Measurements from ENCODE around the gene MICAL3.
"Not testable (repeated sequence)": the region's sequence is repeated elsewhere in the genome, so short reads cannot be mapped to it uniquely, and the experiment has no call there.

The MICAL3 gene

DNA sequence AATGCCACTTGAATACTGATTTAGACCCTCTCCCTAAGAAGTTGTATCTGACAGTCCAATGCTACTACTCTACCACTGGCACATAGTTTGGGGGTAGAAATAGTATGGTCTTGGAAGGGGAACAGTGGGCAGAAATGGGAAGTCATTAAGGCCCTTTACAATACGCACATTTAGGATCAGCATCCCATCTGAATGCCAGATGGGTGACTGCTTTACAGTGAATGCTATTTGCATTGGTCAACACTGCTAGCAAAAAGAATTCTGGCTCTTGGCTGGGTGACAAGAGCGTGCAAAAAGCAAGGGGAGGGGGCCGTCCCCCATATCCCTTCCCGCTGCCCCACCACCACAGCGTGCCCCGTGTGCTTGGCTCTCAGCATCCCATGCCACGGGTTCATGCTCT, 145.4 kb downstream of the MICAL3 start:
- Histone ChIP-seq H3K9me3 (ENCODE audit: insufficient read depth, low read depth, low read length) (no peaks in the 10 kb centered on the region), H3K79me1 (ENCODE audit: low read length) (no peaks in the 10 kb centered on the region), H4K12ac (ENCODE audit: low read depth, low read length) (no peak overlapping the region), H4K8ac (ENCODE audit: low read depth, low read length) (no peak overlapping the region), H3K36me3 (ENCODE audit: control insufficient read depth in 1 of 2, insufficient read depth in 2 of 2, low read length in 2 of 2) (peaks cover 16 to 28% of the 10 kb centered on the region in 2 experiments), H3K4ac (ENCODE audit: low read depth, low read length) (no peak overlapping the region), H2BK120ac (ENCODE audit: insufficient read depth, low read length, poor library complexity) (no peak overlapping the region), H3K9ac (ENCODE audit: low read length) (no peak overlapping the region), H3K4me1 (ENCODE audit: control insufficient read depth in 1 of 2, insufficient read depth in 2 of 2, low read length in 2 of 2) (peaks cover 0 to under 1% of the 10 kb centered on the region in 2 experiments), H4K91ac (ENCODE audit: low read depth, low read length) (no peak overlapping the region), H3K23ac (ENCODE audit: low read length) (no peak overlapping the region), H3K4me2 (ENCODE audit: low read length) (no peak overlapping the region), H3K79me2 (ENCODE audit: control insufficient read depth, insufficient read depth, low read length, poor library complexity) (no peaks in the 10 kb centered on the region), H3K27me3 (ENCODE audit: insufficient read depth, low read length) (no peaks in the 10 kb centered on the region), H3K27ac (ENCODE audit: low read depth, low read length) (no peak overlapping the region), H2BK12ac (ENCODE audit: low read length) (no peak overlapping the region), H2BK5ac (ENCODE audit: low read depth, low read length, poor library complexity) (no peak overlapping the region), H2AFZ (ENCODE audit: insufficient read depth, low read length, poor library complexity) (no peak overlapping the region), H3K4me3 (ENCODE audit: low read depth, low read length) (no peak overlapping the region), H3K18ac (ENCODE audit: low read length) (no peak overlapping the region), H2AK5ac (ENCODE audit: low read length) (no peak overlapping the region), H3K14ac (ENCODE audit: low read length) (no peak overlapping the region)
- DNase-seq, result no peak
- no CpG with 5 or more reads among the region's 7 CpGs for WGBS (ENCODE audit: extremely low coverage, insufficient coverage, insufficient read length)

DNA sequence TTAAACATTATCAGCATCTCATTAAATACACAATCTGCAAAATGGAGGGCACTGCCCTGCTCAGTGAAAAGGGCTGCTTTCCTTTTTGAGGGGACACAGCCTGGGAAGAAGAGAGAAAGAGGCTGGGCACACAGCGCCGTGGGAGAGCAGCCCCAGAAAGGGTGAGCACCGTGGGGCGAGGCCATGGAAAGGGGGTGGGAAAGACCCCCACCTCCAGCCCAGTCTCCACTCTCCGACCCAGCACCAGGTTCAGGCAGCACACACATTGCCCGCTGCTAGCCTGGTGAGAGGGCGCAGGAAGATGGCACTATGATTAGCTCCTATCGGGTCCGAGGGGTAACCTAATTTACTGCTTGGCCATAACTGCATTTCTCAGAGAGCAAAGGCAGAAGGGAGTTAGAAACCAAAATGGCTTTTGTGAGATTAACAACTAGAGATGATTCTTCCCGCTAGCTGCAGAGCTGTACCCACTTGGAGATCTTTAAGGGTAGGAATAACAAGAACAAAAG, 146.1 kb downstream of the MICAL3 start:
- H2BK5ac ChIP-seq (ENCODE audit: low read depth, low read length, poor library complexity), result no peak overlapping the region
- H3K27me3 ChIP-seq (ENCODE audit: insufficient read depth, low read length), result no peaks in the 10 kb centered on the region
- no peak overlapping the region for H3K4me3 ChIP-seq (ENCODE audit: low read depth, low read length)
- no peak overlapping the region for H3K14ac ChIP-seq (ENCODE audit: low read length)
- peaks cover 18 to 31% of the 10 kb centered on the region in 2 experiments for H3K36me3 ChIP-seq (ENCODE audit: control insufficient read depth in 1 of 2, insufficient read depth in 2 of 2, low read length in 2 of 2)
- no peak overlapping the region for H4K8ac ChIP-seq (ENCODE audit: low read depth, low read length)
- no peak overlapping the region for H2AFZ ChIP-seq (ENCODE audit: insufficient read depth, low read length, poor library complexity)
- H3K27ac ChIP-seq (ENCODE audit: low read depth, low read length), result no peak overlapping the region
- no peak overlapping the region for H2BK120ac ChIP-seq (ENCODE audit: insufficient read depth, low read length, poor library complexity)
- no peak overlapping the region for H3K9ac ChIP-seq (ENCODE audit: low read length)
- WGBS (ENCODE audit: extremely low coverage, insufficient coverage, insufficient read length), result no CpG with 5 or more reads among the region's 10 CpGs
- no peak for DNase-seq
- H3K79me2 ChIP-seq (ENCODE audit: control insufficient read depth, insufficient read depth, low read length, poor library complexity), result no peaks in the 10 kb centered on the region
- H3K4ac ChIP-seq (ENCODE audit: low read depth, low read length), result no peak overlapping the region
- H2AK5ac ChIP-seq (ENCODE audit: low read length), result no peak overlapping the region
- peaks cover 0 to 2% of the 10 kb centered on the region in 2 experiments for H3K4me1 ChIP-seq (ENCODE audit: control insufficient read depth in 1 of 2, insufficient read depth in 2 of 2, low read length in 2 of 2)
- H4K91ac ChIP-seq (ENCODE audit: low read depth, low read length), result no peak overlapping the region
- no peaks in the 10 kb centered on the region for H3K9me3 ChIP-seq (ENCODE audit: insufficient read depth, low read depth, low read length)
- no peak overlapping the region for H4K12ac ChIP-seq (ENCODE audit: low read depth, low read length)
- no peak overlapping the region for H3K18ac ChIP-seq (ENCODE audit: low read length)
- H3K4me2 ChIP-seq (ENCODE audit: low read length), result no peak overlapping the region
- peaks cover under 1% of the 10 kb centered on the region for H3K79me1 ChIP-seq (ENCODE audit: low read length)
- H3K23ac ChIP-seq (ENCODE audit: low read length), result no peak overlapping the region
- no peak overlapping the region for H2BK12ac ChIP-seq (ENCODE audit: low read length)

DNA sequence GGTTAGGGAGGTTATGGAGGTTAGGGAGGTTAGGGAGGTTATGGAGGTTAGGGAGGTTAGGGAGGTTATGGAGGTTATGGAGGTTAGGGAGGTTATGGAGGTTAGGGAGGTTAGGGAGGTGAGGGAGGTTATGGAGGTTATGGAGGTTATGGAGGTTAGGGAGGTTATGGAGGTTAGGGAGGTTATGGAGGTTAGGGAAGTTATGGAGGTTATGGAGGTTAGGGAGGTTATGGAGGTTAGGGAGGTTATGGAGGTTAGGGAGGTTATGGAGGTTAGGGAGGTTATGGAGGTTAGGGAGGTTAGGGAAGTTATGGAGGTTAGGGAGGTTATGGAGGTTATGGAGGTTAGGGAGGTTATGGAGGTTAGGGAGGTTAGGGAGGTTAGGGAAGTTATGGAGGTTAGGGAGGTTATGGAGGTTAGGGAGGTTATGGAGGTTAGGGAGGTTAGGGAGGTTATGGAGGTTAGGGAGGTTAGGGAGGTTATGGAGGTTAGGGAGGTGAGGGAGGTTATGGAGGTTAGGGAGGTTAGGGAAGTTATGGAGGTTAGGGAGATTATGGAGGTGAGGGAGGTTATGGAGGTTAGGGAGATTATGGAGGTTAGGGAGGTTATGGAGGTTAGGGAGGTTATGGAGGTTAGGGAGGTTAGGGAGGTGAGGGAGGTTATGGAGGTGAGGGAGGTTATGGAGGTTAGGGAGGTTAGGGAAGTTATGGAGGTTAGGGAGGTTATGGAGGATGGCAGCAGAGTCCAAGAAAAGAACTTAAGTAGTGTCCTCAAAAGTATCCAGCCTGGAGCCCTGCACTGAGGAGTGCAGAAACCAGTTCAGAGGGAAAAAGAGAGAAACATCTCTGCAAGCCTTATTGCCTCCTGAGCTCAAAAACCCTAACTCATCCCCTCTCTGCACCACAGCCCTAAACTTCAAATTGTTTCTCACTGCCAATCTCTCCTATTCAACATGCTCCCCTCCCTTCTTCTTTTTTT, 147.2 kb downstream of the MICAL3 start:
- H3K79me1 ChIP-seq (ENCODE audit: low read length); H3K4ac ChIP-seq (ENCODE audit: low read depth, low read length); H3K9ac ChIP-seq (ENCODE audit: low read length); DNase-seq; H3K27ac ChIP-seq (ENCODE audit: low read depth, low read length); H3K79me2 ChIP-seq (ENCODE audit: control insufficient read depth, insufficient read depth, low read length, poor library complexity); H3K4me1 ChIP-seq (ENCODE audit: control insufficient read depth in 1 of 2, insufficient read depth in 2 of 2, low read length in 2 of 2); H3K9me3 ChIP-seq (ENCODE audit: insufficient read depth, low read depth, low read length); H3K4me2 ChIP-seq (ENCODE audit: low read length); H3K4me3 ChIP-seq (ENCODE audit: low read depth, low read length); H2BK12ac ChIP-seq (ENCODE audit: low read length); H2BK120ac ChIP-seq (ENCODE audit: insufficient read depth, low read length, poor library complexity); H2AK5ac ChIP-seq (ENCODE audit: low read length); H3K27me3 ChIP-seq (ENCODE audit: insufficient read depth, low read length); H4K12ac ChIP-seq (ENCODE audit: low read depth, low read length); H4K8ac ChIP-seq (ENCODE audit: low read depth, low read length); H2AFZ ChIP-seq (ENCODE audit: insufficient read depth, low read length, poor library complexity); H2BK5ac ChIP-seq (ENCODE audit: low read depth, low read length, poor library complexity); H3K23ac ChIP-seq (ENCODE audit: low read length); H4K91ac ChIP-seq (ENCODE audit: low read depth, low read length); H3K18ac ChIP-seq (ENCODE audit: low read length); H3K14ac ChIP-seq (ENCODE audit: low read length): not testable (repeated sequence)
- H3K36me3 ChIP-seq (ENCODE audit: control insufficient read depth in 1 of 2, insufficient read depth in 2 of 2, low read length in 2 of 2), result peaks cover 22 to 35% of the 10 kb centered on the region in 2 experiments

DNA sequence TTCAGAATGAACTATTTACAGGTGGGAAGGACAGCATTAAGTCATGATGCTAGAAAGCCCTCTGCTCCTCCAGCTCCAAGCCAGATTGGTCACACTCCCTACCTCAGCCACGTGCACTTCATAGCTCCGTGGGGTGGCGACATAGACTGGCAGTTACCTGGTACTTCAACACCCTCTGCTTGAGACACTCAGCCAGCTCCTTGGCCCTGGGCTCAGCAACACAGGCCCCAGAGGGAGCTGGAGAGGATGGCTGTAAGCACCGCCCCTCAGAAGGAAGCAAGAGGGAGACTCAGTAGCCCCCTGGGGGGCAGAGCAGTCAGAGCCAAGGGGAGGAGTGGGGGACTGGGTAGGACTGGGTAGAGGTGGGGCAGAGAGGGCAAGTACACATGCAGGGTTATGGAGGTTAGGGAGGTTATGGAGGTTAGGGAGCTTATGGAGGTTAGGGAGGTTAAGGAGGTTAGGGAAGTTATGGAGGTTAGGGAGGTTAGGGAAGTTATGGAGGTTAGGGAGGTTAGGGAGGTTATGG, 148.0 kb downstream of the MICAL3 start:
- H2AFZ ChIP-seq (ENCODE audit: insufficient read depth, low read length, poor library complexity), result no peak overlapping the region
- peaks cover 8 to 14% of the 10 kb centered on the region in 2 experiments for H3K4me1 ChIP-seq (ENCODE audit: control insufficient read depth in 1 of 2, insufficient read depth in 2 of 2, low read length in 2 of 2)
- no peaks in the 10 kb centered on the region for H3K27me3 ChIP-seq (ENCODE audit: insufficient read depth, low read length)
- peaks cover 11% of the 10 kb centered on the region for H3K79me1 ChIP-seq (ENCODE audit: low read length)
- no peak overlapping the region for H2BK120ac ChIP-seq (ENCODE audit: insufficient read depth, low read length, poor library complexity)
- H2BK12ac ChIP-seq (ENCODE audit: low read length), result no peak overlapping the region
- H2AK5ac ChIP-seq (ENCODE audit: low read length), result no peak overlapping the region
- H4K8ac ChIP-seq (ENCODE audit: low read depth, low read length), result no peak overlapping the region
- no peak for DNase-seq
- WGBS (ENCODE audit: extremely low coverage, insufficient coverage, insufficient read length), result no CpG with 5 or more reads among the region's 4 CpGs
- H4K91ac ChIP-seq (ENCODE audit: low read depth, low read length), result no peak overlapping the region
- H3K4me2 ChIP-seq (ENCODE audit: low read length), result no peak overlapping the region
- peaks cover 4% of the 10 kb centered on the region for H3K9me3 ChIP-seq (ENCODE audit: insufficient read depth, low read depth, low read length)
- no peak overlapping the region for H3K23ac ChIP-seq (ENCODE audit: low read length)
- no peak overlapping the region for H3K9ac ChIP-seq (ENCODE audit: low read length)
- no peak overlapping the region for H3K4me3 ChIP-seq (ENCODE audit: low read depth, low read length)
- no peak overlapping the region for H3K14ac ChIP-seq (ENCODE audit: low read length)
- no peak overlapping the region for H2BK5ac ChIP-seq (ENCODE audit: low read depth, low read length, poor library complexity)
- H4K12ac ChIP-seq (ENCODE audit: low read depth, low read length), result no peak overlapping the region
- H3K79me2 ChIP-seq (ENCODE audit: control insufficient read depth, insufficient read depth, low read length, poor library complexity), result no peaks in the 10 kb centered on the region
- H3K36me3 ChIP-seq (ENCODE audit: control insufficient read depth in 1 of 2, insufficient read depth in 2 of 2, low read length in 2 of 2), result peaks cover 27 to 43% of the 10 kb centered on the region in 2 experiments
- no peak overlapping the region for H3K27ac ChIP-seq (ENCODE audit: low read depth, low read length)
- no peak overlapping the region for H3K18ac ChIP-seq (ENCODE audit: low read length)
- no peak overlapping the region for H3K4ac ChIP-seq (ENCODE audit: low read depth, low read length)
